Neuronal stem cell (in vitro differentiated cells): ENCODE results near the gene YBEY.

Experiments
- DNase-seq: peaks from one replicate; pipeline ENCODE4 v3.0.0-alpha.2; 2013; ENCODE audit warnings: low spot score
- H2AFZ ChIP-seq: one replicate; pipeline ENCODE4 v1.6.1; 2013; ENCODE audit warnings: mild to moderate bottlenecking, low read length, inconsistent platforms
- H2AK5ac ChIP-seq: 2 replicates; pipeline ENCODE4 v1.6.1; 2013; ENCODE audit warnings: low read depth, mild to moderate bottlenecking, inconsistent platforms, low read length, moderate library complexity, mixed read lengths
- H2BK120ac ChIP-seq: 2 replicates; pipeline ENCODE4 v1.6.1; 2013; ENCODE audit warnings: low read depth, mild to moderate bottlenecking, inconsistent platforms, low read length, moderate library complexity, mixed read lengths
- H2BK12ac ChIP-seq: one replicate; pipeline ENCODE4 v1.6.1; 2013; ENCODE audit warnings: low read length, inconsistent platforms
- H2BK15ac ChIP-seq: 2 replicates; pipeline ENCODE4 v1.6.1; 2013; ENCODE audit warnings: mild to moderate bottlenecking, low read length, inconsistent platforms, mixed read lengths
- H2BK5ac ChIP-seq: one replicate; pipeline ENCODE4 v1.6.1; 2013; ENCODE audit warnings: inconsistent platforms, mild to moderate bottlenecking, low read length, moderate library complexity
- H3K14ac ChIP-seq: one replicate; pipeline ENCODE4 v1.6.1; 2013; ENCODE audit warnings: low read length, inconsistent platforms
- H3K18ac ChIP-seq: 2 replicates; pipeline ENCODE4 v1.6.1; 2013; ENCODE audit warnings: low read length, inconsistent platforms
- H3K23ac ChIP-seq: 2 replicates; pipeline ENCODE4 v1.6.1; 2013; ENCODE audit warnings: low read depth, mild to moderate bottlenecking, mixed read lengths, low read length, inconsistent platforms; ENCODE audit not compliant: poor library complexity
- H3K27ac ChIP-seq: replicated peaks from 3 replicates; pipeline ENCODE4 v1.5.1; 2013; ENCODE audit warnings: low read length, inconsistent platforms
- H3K27me3 ChIP-seq, 3 experiments: 2 replicates each; pipeline ENCODE4 v1.6.1; 2013; ENCODE audit warnings: low read length in 3 of 3, mild to moderate bottlenecking in 2 of 3, inconsistent platforms in 1 of 3, low read depth in 1 of 3, mixed read lengths in 1 of 3, moderate library complexity in 1 of 3; ENCODE audit not compliant: control insufficient read depth in 3 of 3, insufficient read depth in 3 of 3
- H3K36me3 ChIP-seq, 2 donors: replicated peaks in 1 of 2; 2 replicates each; pipeline ENCODE4 v1.6.1; 2013; ENCODE audit warnings: low read length in 2 of 2; ENCODE audit not compliant: control insufficient read depth in 2 of 2, insufficient read depth in 2 of 2
- H3K4ac ChIP-seq: 2 replicates; pipeline ENCODE4 v1.6.1; 2013; ENCODE audit warnings: inconsistent platforms, mild to moderate bottlenecking, low read length, moderate library complexity
- H3K4me1 ChIP-seq, 2 donors: 1 replicate in 1 of 2; 2 replicates in 1 of 2; pipeline ENCODE4 v1.6.1; 2013; ENCODE audit warnings: low read length in 2 of 2, low read depth in 1 of 2; ENCODE audit not compliant: control insufficient read depth in 2 of 2, insufficient read depth in 1 of 2
- H3K4me2 ChIP-seq: one replicate; pipeline ENCODE4 v1.6.1; 2013; ENCODE audit warnings: mild to moderate bottlenecking, low read length, inconsistent platforms; ENCODE audit not compliant: insufficient read depth, poor library complexity, severe bottlenecking
- H3K4me3 ChIP-seq, 2 donors: 2 replicates each; pipeline ENCODE4 v1.5.1; 2013; ENCODE audit warnings: low read length in 2 of 2, mild to moderate bottlenecking in 2 of 2, inconsistent platforms in 1 of 2, moderate library complexity in 1 of 2
- H3K79me1 ChIP-seq: one replicate; pipeline ENCODE4 v1.6.1; 2013; ENCODE audit warnings: low read depth, mild to moderate bottlenecking, inconsistent platforms, low read length, moderate library complexity
- H3K9ac ChIP-seq: one replicate; pipeline ENCODE4 v1.6.1; 2013; ENCODE audit warnings: mild to moderate bottlenecking, low read depth, low read length, inconsistent platforms; ENCODE audit not compliant: poor library complexity
- H3K9me3 ChIP-seq, 2 donors: replicated peaks in 1 of 2; 2 replicates each; pipeline versions ENCODE3 to v1.6.1; 2013; ENCODE audit warnings: low read length in 2 of 2, mild to moderate bottlenecking in 2 of 2, inconsistent platforms in 1 of 2, low read depth in 1 of 2, mixed read lengths in 1 of 2, moderate library complexity in 1 of 2; ENCODE audit not compliant: control insufficient read depth in 2 of 2, insufficient read depth in 1 of 2
- H4K8ac ChIP-seq: one replicate; pipeline ENCODE4 v1.6.1; 2013; ENCODE audit warnings: low read depth, mild to moderate bottlenecking, inconsistent platforms, low read length, moderate library complexity
- H4K91ac ChIP-seq: one replicate; pipeline ENCODE4 v1.6.1; 2013; ENCODE audit warnings: low read length, low read depth, mild to moderate bottlenecking, inconsistent platforms; ENCODE audit not compliant: poor library complexity
- whole genome bisulfite sequencing, 2 donors: extraction: QIAGEN DNeasy Blood & Tissue Kit; methylation state at CpG; one replicate each; pipeline ENCODE4 v1.1.7; 2013; ENCODE audit warnings: missing lambda C conversion rate in 2 of 2, mixed read lengths in 1 of 2; ENCODE audit not compliant: insufficient read length in 2 of 2, insufficient replicate concordance in 1 of 2; ENCODE audit errors: extremely low coverage in 2 of 2; 5-methylcytosine and 5-hydroxymethylcytosine counted together

YBEY gene

GRCh38 chr21:46250146-46250725 is 35.9 kb upstream of the YBEY start:
- H3K36me3 ChIP-seq: peaks cover 50 to 97% of the 10 kb centered on the region in 2 donors
- no peak overlapping the region for H2AK5ac ChIP-seq
- no peak overlapping the region for H2AFZ ChIP-seq
- no peak overlapping the region for H3K18ac ChIP-seq
- no peak overlapping the region for H2BK120ac ChIP-seq
- no peak overlapping the region for H2BK5ac ChIP-seq
- H3K14ac ChIP-seq: no peak overlapping the region
- H4K91ac ChIP-seq: no peak overlapping the region
- no peak overlapping the region for H3K4me3 ChIP-seq
- H3K4ac ChIP-seq: no peak overlapping the region
- no peak overlapping the region for H3K23ac ChIP-seq
- H2BK15ac ChIP-seq: no peak overlapping the region
- DNase-seq: no peak
- H3K9ac ChIP-seq: no peak overlapping the region
- WGBS, 2 donors: no CpG with 5 or more reads among the region's 6 CpGs
- H2BK12ac ChIP-seq: no peak overlapping the region
- H3K4me1 ChIP-seq: no peaks in the 10 kb centered on the region
- no peak overlapping the region for H3K4me2 ChIP-seq
- peaks cover 0 to 2% of the 10 kb centered on the region in 2 donors for H3K9me3 ChIP-seq
- no peaks in the 10 kb centered on the region for H3K27me3 ChIP-seq
- no peak overlapping the region for H3K27ac ChIP-seq
- no peak overlapping the region for H4K8ac ChIP-seq
- peaks cover 8% of the 10 kb centered on the region for H3K79me1 ChIP-seq

GRCh38 chr21:46252840-46253239 is 33.3 kb upstream of the YBEY start:
- WGBS, 2 donors: no CpG with 5 or more reads among the region's 4 CpGs
- H3K79me1 ChIP-seq: peaks cover 16% of the 10 kb centered on the region
- H3K4me1 ChIP-seq: no peaks in the 10 kb centered on the region
- H3K27ac ChIP-seq: no peak overlapping the region
- peaks cover 60 to 99% of the 10 kb centered on the region in 2 donors for H3K36me3 ChIP-seq
- H3K4ac ChIP-seq: no peak overlapping the region
- no peak overlapping the region for H3K4me3 ChIP-seq
- no peak overlapping the region for H2BK12ac ChIP-seq
- no peak overlapping the region for H3K4me2 ChIP-seq
- no peak overlapping the region for H2BK15ac ChIP-seq
- no peak overlapping the region for H4K91ac ChIP-seq
- H3K14ac ChIP-seq: no peak overlapping the region
- no peak overlapping the region for H3K23ac ChIP-seq
- H3K27me3 ChIP-seq: no peaks in the 10 kb centered on the region
- H3K9me3 ChIP-seq: peaks cover 0 to 2% of the 10 kb centered on the region in 2 donors
- no peak overlapping the region for H3K9ac ChIP-seq
- H2AFZ ChIP-seq: no peak overlapping the region
- DNase-seq: no peak
- H2AK5ac ChIP-seq: no peak overlapping the region
- no peak overlapping the region for H2BK5ac ChIP-seq
- H4K8ac ChIP-seq: no peak overlapping the region
- no peak overlapping the region for H2BK120ac ChIP-seq
- H3K18ac ChIP-seq: no peak overlapping the region

- Histone ChIP-seq H3K36me3 (peaks cover 59 to 99% of the 10 kb centered on the region in 2 donors), H3K4ac (no peak overlapping the region), H3K27ac (no peak overlapping the region), H2BK120ac (no peak overlapping the region), H3K4me3 (no peak overlapping the region), H3K14ac (no peak overlapping the region), H3K9me3 (peaks cover 0 to 2% of the 10 kb centered on the region in 2 donors), H2BK15ac (no peak overlapping the region), H3K79me1 (peaks cover 16% of the 10 kb centered on the region), H2AFZ (no peak overlapping the region), H3K4me2 (no peak overlapping the region), H4K8ac (no peak overlapping the region), H3K9ac (no peak overlapping the region), H2BK12ac (no peak overlapping the region), H4K91ac (no peak overlapping the region), H3K27me3 (no peaks in the 10 kb centered on the region), H3K4me1 (no peaks in the 10 kb centered on the region), H3K18ac (no peak overlapping the region), H2AK5ac (no peak overlapping the region), H3K23ac (no peak overlapping the region), H2BK5ac (no peak overlapping the region)
- DNase-seq: no peak
- WGBS, 2 donors: no CpG with 5 or more reads among the region's 8 CpGs
Observed at GRCh38 chr21:46253610-46254124, 32.5 kb upstream of the YBEY start.

GRCh38 chr21:46254208-46254975 is 31.8 kb upstream of the YBEY start:
- H3K23ac ChIP-seq: no peak overlapping the region
- H3K4ac ChIP-seq: no peak overlapping the region
- no peaks in the 10 kb centered on the region for H3K27me3 ChIP-seq
- H3K27ac ChIP-seq: no peak overlapping the region
- WGBS, 2 donors: no CpG with 5 or more reads among the region's 12 CpGs
- H2AFZ ChIP-seq: no peak overlapping the region
- no peaks in the 10 kb centered on the region for H3K4me1 ChIP-seq
- no peak overlapping the region for H3K9ac ChIP-seq
- H3K14ac ChIP-seq: no peak overlapping the region
- DNase-seq: no peak
- H3K18ac ChIP-seq: no peak overlapping the region
- no peak overlapping the region for H4K8ac ChIP-seq
- no peak overlapping the region for H2BK12ac ChIP-seq
- no peak overlapping the region for H3K4me2 ChIP-seq
- H2BK5ac ChIP-seq: no peak overlapping the region
- peak overlapping the region in 1 of 2 donors; percentile 30 for H3K4me3 ChIP-seq
- H3K36me3 ChIP-seq: peaks cover 58 to 97% of the 10 kb centered on the region in 2 donors
- no peak overlapping the region for H4K91ac ChIP-seq
- peaks cover 16% of the 10 kb centered on the region for H3K79me1 ChIP-seq
- peaks cover 0 to 2% of the 10 kb centered on the region in 2 donors for H3K9me3 ChIP-seq
- no peak overlapping the region for H2AK5ac ChIP-seq
- H2BK120ac ChIP-seq: no peak overlapping the region
- H2BK15ac ChIP-seq: no peak overlapping the region
